IPS-11a (cell line): ENCODE measurements around the gene TNFAIP1.
"Not testable (repeated sequence)": the region's sequence is repeated elsewhere in the genome, so short reads cannot be mapped to it uniquely, and the experiment has no call there.

ENCODE experiments used
- H3K4me3 ChIP-seq: one replicate; pipeline ENCODE4 v1.5.1; 2013; ENCODE audit warnings: low read depth, low read length, control low read depth

TNFAIP1 gene

GRCh38 chr17:28324781-28325180 is 10.8 kb upstream of the TNFAIP1 start:
- no peak overlapping the region for H3K4me3 ChIP-seq

- no peak overlapping the region for H3K4me3 ChIP-seq
These were observed 10.3 kb upstream of the TNFAIP1 start for GRCh38 chr17:28325211-28325610.

- H3K4me3 ChIP-seq: no peak overlapping the region
These were observed 9.4 kb upstream of the TNFAIP1 start for GRCh38 chr17:28326114-28326513.

GRCh38 chr17:28327031-28327607 is 8.4 kb upstream of the TNFAIP1 start:
- H3K4me3 ChIP-seq: no peak overlapping the region

GRCh38 chr17:28327709-28328108 is 7.9 kb upstream of the TNFAIP1 start:
- H3K4me3 ChIP-seq: no peak overlapping the region

GRCh38 chr17:28328325-28328724 is 7.2 kb upstream of the TNFAIP1 start:
- no peak overlapping the region for H3K4me3 ChIP-seq

- no peak overlapping the region for H3K4me3 ChIP-seq
These were observed 4.9 kb upstream of the TNFAIP1 start for GRCh38 chr17:28330671-28331070.

GRCh38 chr17:28331891-28332420 is 3.6 kb upstream of the TNFAIP1 start:
- no peak overlapping the region for H3K4me3 ChIP-seq

GRCh38 chr17:28333083-28333746 is 2.3 kb upstream of the TNFAIP1 start:
- no peak overlapping the region for H3K4me3 ChIP-seq

- no peak overlapping the region for H3K4me3 ChIP-seq
These were observed 1.4 kb upstream of the TNFAIP1 start for GRCh38 chr17:28334171-28334570.

GRCh38 chr17:28334666-28335200 is 828 bp upstream of the TNFAIP1 start:
- peak overlapping the region; percentile 84 for H3K4me3 ChIP-seq

GRCh38 chr17:28335959-28336871 is 654 bp downstream of the TNFAIP1 start:
- H3K4me3 ChIP-seq: peak overlapping the region; percentile 92

- H3K4me3 ChIP-seq: no peak overlapping the region
These were observed 2.7 kb downstream of the TNFAIP1 start for GRCh38 chr17:28338056-28338768.

- H3K4me3 ChIP-seq: not testable (repeated sequence)
These were observed 3.2 kb downstream of the TNFAIP1 start for GRCh38 chr17:28338769-28339212.

- no peak overlapping the region for H3K4me3 ChIP-seq
These were observed 3.9 kb downstream of the TNFAIP1 start for GRCh38 chr17:28339431-28339830.

- no peak overlapping the region for H3K4me3 ChIP-seq
These were observed 4.8 kb downstream of the TNFAIP1 start for GRCh38 chr17:28340374-28340773.

- no peak overlapping the region for H3K4me3 ChIP-seq
These were observed 6.0 kb downstream of the TNFAIP1 start for GRCh38 chr17:28341516-28341915.

- no peak overlapping the region for H3K4me3 ChIP-seq
These were observed 6.8 kb downstream of the TNFAIP1 start for GRCh38 chr17:28342313-28342712.

- no peak overlapping the region for H3K4me3 ChIP-seq
These were observed 8.0 kb downstream of the TNFAIP1 start for GRCh38 chr17:28343491-28343932.

- H3K4me3 ChIP-seq: no peak overlapping the region
These were observed 8.4 kb downstream of the TNFAIP1 start for GRCh38 chr17:28344011-28344410.
